ENCODE results near the gene TIFAB.

TIFAB gene

DNA sequence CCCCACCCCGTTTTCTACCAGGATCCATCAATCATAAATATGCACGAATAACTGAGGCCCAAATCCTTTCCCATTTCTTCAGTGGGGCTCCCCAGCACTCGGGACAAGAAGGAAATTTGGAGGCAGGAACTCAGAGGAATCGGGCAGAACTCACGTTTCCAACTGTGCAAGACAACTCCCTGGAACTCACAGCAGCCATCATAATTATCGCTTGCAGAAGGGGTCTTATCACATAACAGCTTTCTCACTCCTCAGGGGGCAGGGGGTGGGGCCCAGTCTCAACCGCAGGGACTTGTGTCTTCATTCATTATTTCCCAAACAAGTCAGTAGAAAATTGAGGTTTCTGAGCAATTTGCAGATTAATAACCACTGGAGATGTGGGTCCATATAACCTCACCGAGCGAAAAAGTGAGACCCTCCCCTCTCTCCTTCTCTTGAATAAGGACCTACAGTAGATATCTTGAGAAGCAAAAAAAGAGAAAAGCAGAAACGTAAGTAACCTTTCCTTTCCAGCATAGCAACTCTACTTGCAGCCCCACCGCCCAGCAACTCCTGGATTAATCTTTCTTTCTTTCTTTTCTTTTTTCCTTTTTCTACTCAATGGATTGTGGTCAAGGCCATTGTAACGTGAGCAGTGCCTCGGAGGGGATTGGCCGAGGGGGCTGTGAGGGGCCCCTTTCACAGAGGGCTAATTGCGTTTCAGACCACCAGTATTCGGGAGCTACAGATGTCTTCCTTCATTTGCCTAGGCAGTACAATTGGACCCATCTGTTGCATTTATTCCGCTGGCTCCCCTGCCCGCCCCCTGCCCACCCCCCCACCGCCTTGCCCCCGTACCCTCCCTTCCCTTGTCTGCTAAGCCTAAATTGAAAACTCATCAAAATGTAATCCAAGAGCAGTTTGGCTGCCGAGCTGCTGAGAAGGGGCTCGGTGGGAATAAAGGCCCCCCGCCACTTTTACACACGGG, 24.7 kb upstream of the TIFAB start:
- no peak for DNase-seq (ENCODE audit: extremely low spot score)
- TF ChIP-seq, protein P1, sequence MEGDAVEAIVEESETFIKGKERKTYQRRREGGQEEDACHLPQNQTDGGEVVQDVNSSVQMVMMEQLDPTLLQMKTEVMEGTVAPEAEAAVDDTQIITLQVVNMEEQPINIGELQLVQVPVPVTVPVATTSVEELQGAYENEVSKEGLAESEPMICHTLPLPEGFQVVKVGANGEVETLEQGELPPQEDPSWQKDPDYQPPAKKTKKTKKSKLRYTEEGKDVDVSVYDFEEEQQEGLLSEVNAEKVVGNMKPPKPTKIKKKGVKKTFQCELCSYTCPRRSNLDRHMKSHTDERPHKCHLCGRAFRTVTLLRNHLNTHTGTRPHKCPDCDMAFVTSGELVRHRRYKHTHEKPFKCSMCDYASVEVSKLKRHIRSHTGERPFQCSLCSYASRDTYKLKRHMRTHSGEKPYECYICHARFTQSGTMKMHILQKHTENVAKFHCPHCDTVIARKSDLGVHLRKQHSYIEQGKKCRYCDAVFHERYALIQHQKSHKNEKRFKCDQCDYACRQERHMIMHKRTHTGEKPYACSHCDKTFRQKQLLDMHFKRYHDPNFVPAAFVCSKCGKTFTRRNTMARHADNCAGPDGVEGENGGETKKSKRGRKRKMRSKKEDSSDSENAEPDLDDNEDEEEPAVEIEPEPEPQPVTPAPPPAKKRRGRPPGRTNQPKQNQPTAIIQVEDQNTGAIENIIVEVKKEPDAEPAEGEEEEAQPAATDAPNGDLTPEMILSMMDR (IDR thresholded peaks at IDR 0.05; ENCODE audit: control extremely low read depth, extremely low read depth, low read depth, missing control alignments): no peak
- ChIA-PET POLR2A (no interaction called here), CTCF (interaction anchor here (2.7 to 30.0 kb wide), 2 partner anchors 11 to 82 kb away, joined by 13 to 914 read pairs; no protein-coding TSS in a partner anchor)

DNA sequence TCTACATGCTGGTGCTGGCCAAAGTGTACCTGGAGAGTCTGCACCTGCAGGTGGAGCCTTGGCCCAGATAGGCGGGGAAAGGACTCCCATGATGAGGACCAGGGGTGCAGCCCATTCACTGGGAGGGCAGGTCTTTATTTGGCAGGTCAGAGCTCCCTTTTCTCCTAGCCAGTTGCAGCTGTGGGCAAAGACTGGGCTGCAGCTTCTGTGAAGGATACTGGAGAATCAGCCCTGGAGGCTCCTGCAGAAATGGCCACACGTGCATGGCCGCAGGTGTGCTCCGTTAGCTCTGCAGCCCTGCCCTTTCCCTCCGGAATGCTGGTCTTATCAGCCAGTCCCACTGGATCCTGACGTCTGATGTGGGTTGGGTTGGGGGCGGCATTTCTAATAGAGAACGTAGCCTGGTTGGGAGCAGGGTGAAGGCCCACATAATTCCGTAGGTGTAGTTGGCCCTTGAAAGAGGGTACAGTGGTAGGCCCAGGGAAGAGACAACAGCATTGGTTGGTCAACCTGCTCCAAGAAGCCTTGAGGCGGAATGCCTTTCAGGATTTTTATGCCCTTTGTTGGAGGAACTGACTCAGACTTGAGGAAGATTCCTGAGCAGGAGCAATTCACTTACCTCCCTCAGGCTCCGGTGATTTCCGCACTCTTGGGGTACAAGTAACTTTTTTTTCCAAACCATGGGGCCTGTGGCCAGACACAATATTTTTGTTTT, 22.0 kb upstream of the TIFAB start:
- CTCF ChIA-PET: interaction anchor here (0.9 to 30.0 kb wide), 6 partner anchors 8 to 85 kb away, joined by 3 to 914 read pairs (median 10); no protein-coding TSS in a partner anchor
- TF ChIP-seq, protein P1 (IDR thresholded peaks at IDR 0.05; ENCODE audit: control extremely low read depth, extremely low read depth, low read depth, missing control alignments): no peak
- DNase-seq (ENCODE audit: extremely low spot score): no peak
- POLR2A ChIA-PET: no interaction called here

DNA sequence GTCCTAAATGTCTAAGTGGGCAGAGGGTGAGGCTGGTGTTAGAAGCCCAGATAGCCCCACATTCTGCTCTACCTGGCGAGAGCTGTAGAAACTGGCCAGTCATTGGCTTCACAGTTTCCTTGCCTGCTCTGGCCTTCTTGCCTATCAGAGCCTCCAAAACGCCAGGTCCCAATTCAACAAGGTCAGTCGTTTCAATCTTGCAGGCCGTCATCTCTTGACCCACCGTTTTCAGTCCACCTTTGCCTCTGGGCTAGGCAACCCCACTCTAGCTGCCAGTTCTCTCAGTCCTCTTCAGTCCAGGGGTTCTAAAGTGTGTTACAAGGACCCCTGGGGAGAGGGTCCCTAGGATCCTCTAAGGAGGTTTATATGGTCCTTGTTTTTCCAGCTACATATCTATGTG, 20.0 kb upstream of the TIFAB start:
- POLR2A ChIA-PET: no interaction called here
- no peak for DNase-seq (ENCODE audit: extremely low spot score)
- CTCF ChIA-PET: interaction anchor here (1.1 to 30.0 kb wide), 3 partner anchors 10 to 87 kb away, joined by 4 to 914 read pairs (median 19); no protein-coding TSS in a partner anchor
- TF ChIP-seq, protein P1 (IDR thresholded peaks at IDR 0.05; ENCODE audit: control extremely low read depth, extremely low read depth, low read depth, missing control alignments): no peak

DNA sequence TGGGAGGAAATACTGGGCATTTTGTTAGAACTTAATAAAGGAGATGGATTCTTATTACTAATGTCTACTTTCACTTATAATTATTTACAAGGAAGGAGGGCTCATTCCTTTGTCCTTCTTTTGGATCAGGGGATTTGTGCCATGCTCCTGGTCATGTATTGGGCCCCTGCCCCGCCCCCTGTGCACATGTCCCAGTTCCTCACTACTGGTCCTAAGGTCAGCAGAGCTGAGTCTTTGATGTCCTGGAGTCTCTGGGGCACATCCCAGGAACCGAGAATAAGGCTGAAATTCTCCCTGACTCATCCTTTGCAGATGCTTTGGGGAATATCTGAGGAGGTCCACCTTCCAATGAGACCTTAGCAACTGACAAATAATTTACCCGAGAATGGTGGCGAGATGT, 19.6 kb upstream of the TIFAB start:
- TF ChIP-seq, protein P1 (IDR thresholded peaks at IDR 0.05; ENCODE audit: control extremely low read depth, extremely low read depth, low read depth, missing control alignments): no peak
- DNase-seq (ENCODE audit: extremely low spot score): no peak
- POLR2A ChIA-PET: no interaction called here
- CTCF ChIA-PET: interaction anchor here (1.1 to 30.0 kb wide), 3 partner anchors 10 to 87 kb away, joined by 4 to 914 read pairs (median 19); no protein-coding TSS in a partner anchor

DNA sequence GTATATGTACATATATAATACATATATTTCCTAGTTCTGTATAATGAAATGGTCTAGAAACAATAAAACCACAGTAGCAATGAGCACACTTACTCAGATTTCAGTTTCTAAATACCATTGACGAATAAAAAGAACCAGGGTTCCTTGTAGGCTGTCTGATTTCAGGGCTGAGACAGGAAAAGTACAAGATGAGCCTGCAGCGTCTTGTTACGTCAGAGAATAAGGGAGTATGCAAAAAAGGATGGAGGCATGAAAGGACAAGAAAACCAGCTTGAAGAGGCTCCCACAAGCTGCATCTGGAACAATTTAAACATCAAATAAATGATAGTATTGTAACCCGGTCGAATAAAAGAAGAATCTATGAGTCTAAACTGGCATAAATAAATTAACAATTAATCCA, 17.8 kb upstream of the TIFAB start:
- TF ChIP-seq, protein P1 (IDR thresholded peaks at IDR 0.05; ENCODE audit: control extremely low read depth, extremely low read depth, low read depth, missing control alignments): no peak
- DNase-seq (ENCODE audit: extremely low spot score): no peak
- ChIA-PET CTCF (interaction anchor here (1.0 to 30.0 kb wide), 4 partner anchors 13 to 89 kb away, joined by 4 to 914 read pairs (median 40); partner anchors contain the start of gene DCANP1), POLR2A (no interaction called here)

DNA sequence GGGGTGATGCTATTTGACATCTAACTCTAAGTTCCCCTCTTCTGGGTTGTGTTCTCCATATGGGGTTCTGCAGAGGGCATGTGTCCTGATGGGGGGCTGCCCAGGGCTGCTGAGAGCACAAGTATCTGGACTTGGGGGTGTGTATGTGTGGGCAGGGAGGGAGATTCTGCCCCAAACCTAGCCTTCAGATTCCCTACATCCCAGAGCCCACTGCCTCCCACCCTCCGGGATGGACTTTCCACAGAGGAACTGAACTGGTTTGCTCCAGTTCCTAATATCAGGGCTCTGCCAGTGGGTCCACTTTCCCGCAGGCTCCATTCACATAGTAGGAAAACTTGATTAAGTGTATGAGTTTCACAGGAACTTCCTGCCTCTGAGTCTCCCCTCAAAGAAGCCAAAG, 16.4 kb upstream of the TIFAB start:
- no peak for DNase-seq (ENCODE audit: extremely low spot score)
- ChIA-PET POLR2A (no interaction called here), CTCF (interaction anchor here (6.4 to 30.0 kb wide), 2 partner anchors 12 to 90 kb away, joined by 76 to 914 read pairs; no protein-coding TSS in a partner anchor)
- TF ChIP-seq, protein P1 (IDR thresholded peaks at IDR 0.05; ENCODE audit: control extremely low read depth, extremely low read depth, low read depth, missing control alignments): no peak
